ENCODE data around the gene LAPTM5.
"Not testable (repeated sequence)": the region's sequence is repeated elsewhere in the genome, so short reads cannot be mapped to it uniquely, and the experiment has no call there.

Gene LAPTM5

DNA sequence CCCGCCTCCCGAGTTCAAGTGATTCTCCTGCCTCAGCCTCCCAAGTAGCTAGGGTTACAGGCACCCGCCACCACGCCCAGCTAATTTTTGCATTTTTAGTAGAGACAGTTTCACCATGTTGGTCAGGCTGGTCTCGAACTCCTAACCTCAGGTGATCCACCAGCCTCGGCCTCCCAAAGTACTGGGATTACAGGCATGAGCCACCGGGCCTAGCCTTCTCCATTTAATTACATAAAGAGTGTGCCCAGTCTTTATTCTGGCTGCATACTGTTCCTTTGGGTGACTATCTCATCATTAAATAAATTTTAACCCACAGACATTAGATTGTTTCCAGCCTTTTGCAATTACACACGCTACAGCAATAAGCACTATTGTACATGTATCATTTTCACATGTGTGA lies 9.4 kb upstream of the LAPTM5 start:
- H3K27ac ChIP-seq (ENCODE audit: low read length); H3K4me1 ChIP-seq (ENCODE audit: control insufficient read depth in 1 of 2, insufficient read depth in 2 of 2, low read length in 2 of 2); H3K36me3 ChIP-seq (ENCODE audit: control insufficient read depth in 1 of 2, insufficient read depth in 2 of 2, low read length in 2 of 2); H3K27me3 ChIP-seq (ENCODE audit: low read depth, low read length); H3K9me3 ChIP-seq (ENCODE audit: control insufficient read depth in 1 of 2, low read length in 2 of 2); H3K4me3 ChIP-seq (ENCODE audit: low read depth in 1 of 2, low read length in 2 of 2): not testable (repeated sequence)

DNA sequence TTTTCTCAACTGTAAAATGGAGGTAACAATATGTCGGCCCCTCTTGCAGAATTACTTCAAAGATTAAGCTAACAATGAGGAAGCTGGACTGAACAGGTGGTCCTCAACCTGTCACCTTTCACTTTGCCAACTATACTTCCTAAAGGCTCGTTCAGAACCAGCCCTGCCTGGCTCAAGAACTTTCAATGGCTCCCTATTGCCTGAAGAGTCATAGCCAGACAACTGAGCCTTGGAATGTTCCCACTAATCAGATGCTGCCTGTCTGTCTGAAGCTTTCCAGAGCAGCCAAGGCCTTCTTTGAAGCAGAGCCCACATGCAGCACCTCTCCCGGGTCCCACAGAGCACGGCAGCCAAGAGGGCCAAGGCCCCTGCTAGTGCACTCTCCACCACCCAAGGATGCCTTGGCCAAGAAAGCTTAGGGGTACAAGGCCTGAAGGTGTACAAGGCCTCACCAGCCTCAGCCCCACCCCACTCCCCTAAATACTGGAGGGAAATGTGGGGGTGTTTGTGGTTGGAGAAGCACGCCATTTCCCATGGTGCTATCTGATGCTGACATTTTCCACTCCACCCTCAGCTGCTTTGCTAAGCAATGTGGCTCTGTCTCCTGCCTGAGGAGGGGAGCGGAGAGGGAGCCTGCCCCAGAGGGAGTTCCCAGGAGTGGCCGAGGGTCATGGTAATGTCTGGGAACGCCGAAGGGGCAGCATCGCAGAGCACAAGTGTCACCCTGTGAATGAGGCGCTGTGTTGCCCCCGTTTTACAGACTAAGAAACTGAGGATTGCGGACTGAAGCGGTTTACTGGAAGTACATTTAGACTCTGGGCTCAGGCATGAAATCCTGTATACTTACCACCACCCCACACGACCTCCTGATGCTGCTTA lies 8.2 kb upstream of the LAPTM5 start:
- peaks cover 0 to 8% of the 10 kb centered on the region in 2 donors for H3K4me1 ChIP-seq (ENCODE audit: control insufficient read depth in 1 of 2, insufficient read depth in 2 of 2, low read length in 2 of 2)
- H3K27me3 ChIP-seq (ENCODE audit: low read depth, low read length): no peaks in the 10 kb centered on the region
- H3K9me3 ChIP-seq (ENCODE audit: control insufficient read depth in 1 of 2, low read length in 2 of 2): no peaks in the 10 kb centered on the region
- H3K27ac ChIP-seq (ENCODE audit: low read length): no peak overlapping the region
- no peaks in the 10 kb centered on the region for H3K36me3 ChIP-seq (ENCODE audit: control insufficient read depth in 1 of 2, insufficient read depth in 2 of 2, low read length in 2 of 2)
- no peak overlapping the region for H3K4me3 ChIP-seq (ENCODE audit: low read depth in 1 of 2, low read length in 2 of 2)

DNA sequence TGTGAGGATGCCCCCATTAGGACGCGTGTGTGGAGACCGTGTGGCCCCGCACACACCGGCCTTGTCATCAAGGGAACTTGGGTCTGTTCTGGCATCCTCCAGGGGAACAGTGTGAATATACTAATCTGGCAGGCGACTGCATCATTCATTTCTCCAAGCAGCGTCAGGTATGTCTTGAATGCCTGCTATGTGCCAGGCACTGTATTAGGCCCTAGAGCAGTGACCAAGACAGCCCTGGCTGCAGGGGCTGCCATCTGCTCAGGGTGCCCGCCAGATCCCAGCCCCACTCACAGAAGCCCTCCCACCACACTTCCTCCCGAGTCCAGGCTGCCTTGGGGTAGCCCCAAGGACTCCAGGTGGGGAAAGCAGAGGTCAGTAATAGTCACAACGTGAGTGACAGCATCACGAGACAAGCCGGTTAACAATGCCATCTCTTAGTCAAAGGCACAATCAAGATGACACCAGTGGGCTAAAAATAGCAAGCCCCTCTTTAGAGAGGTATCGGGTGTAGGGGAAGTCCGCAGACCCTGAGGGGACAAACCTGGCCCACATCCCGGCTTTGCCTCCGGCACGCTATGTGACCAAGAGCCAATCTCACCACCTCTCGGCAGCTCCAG lies 7.5 kb upstream of the LAPTM5 start:
- Histone ChIP-seq H3K4me1 (ENCODE audit: control insufficient read depth in 1 of 2, insufficient read depth in 2 of 2, low read length in 2 of 2) (peaks cover 0 to 8% of the 10 kb centered on the region in 2 donors), H3K27me3 (ENCODE audit: low read depth, low read length) (no peaks in the 10 kb centered on the region), H3K4me3 (ENCODE audit: low read depth in 1 of 2, low read length in 2 of 2) (no peak overlapping the region), H3K27ac (ENCODE audit: low read length) (no peak overlapping the region), H3K9me3 (ENCODE audit: control insufficient read depth in 1 of 2, low read length in 2 of 2) (no peaks in the 10 kb centered on the region), H3K36me3 (ENCODE audit: control insufficient read depth in 1 of 2, insufficient read depth in 2 of 2, low read length in 2 of 2) (no peaks in the 10 kb centered on the region)

DNA sequence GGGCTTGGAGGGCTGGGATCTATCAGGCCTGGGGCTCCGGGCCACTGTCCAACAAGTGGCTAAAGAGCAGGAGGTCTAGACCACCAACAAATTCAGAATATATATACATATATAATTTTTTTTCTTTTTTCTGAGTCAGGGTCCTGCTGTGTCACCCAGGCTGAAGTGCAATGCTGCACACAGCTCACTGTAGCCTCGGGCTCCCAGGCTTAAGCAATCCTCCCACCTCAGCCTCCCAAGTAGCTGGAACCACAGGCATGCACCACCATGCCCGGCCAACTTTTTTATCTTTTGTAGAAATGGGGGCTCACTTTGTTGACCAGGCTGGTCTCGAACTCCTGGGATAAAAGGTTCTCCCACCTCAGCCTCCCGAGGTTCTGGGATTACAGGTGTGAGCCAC lies 6.8 kb upstream of the LAPTM5 start:
- Histone ChIP-seq H3K4me1 (ENCODE audit: control insufficient read depth in 1 of 2, insufficient read depth in 2 of 2, low read length in 2 of 2) (peaks cover 0 to 8% of the 10 kb centered on the region in 2 donors), H3K36me3 (ENCODE audit: control insufficient read depth in 1 of 2, insufficient read depth in 2 of 2, low read length in 2 of 2) (no peaks in the 10 kb centered on the region), H3K27ac (ENCODE audit: low read length) (no peak overlapping the region), H3K27me3 (ENCODE audit: low read depth, low read length) (no peaks in the 10 kb centered on the region), H3K4me3 (ENCODE audit: low read depth in 1 of 2, low read length in 2 of 2) (no peak overlapping the region), H3K9me3 (ENCODE audit: control insufficient read depth in 1 of 2, low read length in 2 of 2) (no peaks in the 10 kb centered on the region)

DNA sequence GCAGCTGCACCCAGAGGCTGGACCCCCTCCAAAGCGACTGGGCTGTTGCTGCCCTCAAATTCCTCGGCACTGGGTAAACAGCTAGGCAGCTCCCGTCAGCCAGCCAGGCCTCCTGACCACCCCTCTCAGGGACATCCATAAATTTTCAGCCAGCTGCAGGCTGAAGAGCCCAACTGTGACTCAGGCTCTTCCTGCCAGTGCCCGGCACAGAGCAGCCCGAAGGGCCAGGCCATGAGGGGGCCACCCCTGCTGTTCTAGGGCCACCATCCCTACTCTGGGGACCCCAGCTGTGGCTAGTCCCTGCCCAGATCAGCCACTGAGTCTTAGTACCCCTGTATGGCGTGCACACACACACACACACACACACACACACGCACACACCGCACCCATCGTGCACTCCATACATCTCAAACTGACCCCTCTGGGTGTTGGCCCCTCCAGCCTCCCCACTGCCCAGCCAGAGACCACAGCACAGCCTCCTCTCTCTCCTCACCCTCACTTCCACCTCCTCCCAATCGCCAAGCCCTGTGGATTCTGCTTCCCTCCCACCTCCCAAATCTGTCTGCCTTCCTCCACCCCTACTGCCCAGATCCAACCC lies 6.2 kb upstream of the LAPTM5 start:
- Histone ChIP-seq H3K27ac (ENCODE audit: low read length) (no peak overlapping the region), H3K27me3 (ENCODE audit: low read depth, low read length) (no peaks in the 10 kb centered on the region), H3K4me1 (ENCODE audit: control insufficient read depth in 1 of 2, insufficient read depth in 2 of 2, low read length in 2 of 2) (peaks cover 0 to 8% of the 10 kb centered on the region in 2 donors), H3K4me3 (ENCODE audit: low read depth in 1 of 2, low read length in 2 of 2) (no peak overlapping the region), H3K9me3 (ENCODE audit: control insufficient read depth in 1 of 2, low read length in 2 of 2) (no peaks in the 10 kb centered on the region), H3K36me3 (ENCODE audit: control insufficient read depth in 1 of 2, insufficient read depth in 2 of 2, low read length in 2 of 2) (no peaks in the 10 kb centered on the region)

DNA sequence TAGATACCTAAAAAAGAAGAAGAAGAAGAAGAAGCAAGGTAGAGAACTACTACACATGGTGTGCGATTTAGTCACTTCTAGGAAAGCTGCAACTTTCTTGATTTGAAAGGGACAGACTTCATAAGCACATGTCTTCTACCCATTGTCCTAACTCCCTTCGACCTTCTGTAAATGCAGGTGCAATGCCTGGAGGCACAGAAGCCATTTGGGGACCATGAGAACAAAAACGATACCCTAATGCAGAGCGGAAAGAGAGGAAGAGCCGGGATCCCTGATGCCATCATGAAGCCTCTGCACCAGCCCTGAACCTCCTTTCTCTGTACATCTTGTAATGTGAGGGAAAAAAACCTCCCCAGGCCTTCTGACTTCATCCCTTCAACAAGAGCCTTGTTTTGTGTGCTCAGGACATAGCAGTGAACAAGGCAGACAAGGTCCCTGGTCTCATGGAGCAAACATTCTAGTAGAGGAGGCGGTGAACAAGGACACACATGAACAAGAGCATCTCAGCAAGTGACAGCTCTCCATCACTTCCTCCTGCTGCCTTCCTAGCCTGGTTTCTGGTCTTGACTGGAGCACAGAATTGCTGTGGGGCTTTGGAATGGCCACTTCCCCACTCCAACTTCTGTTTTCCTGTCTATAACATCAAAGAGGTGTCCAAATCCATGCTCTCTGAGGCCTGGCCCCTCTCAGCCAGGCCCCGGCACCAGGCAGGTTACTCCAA lies 5.5 kb upstream of the LAPTM5 start:
- Histone ChIP-seq H3K36me3 (ENCODE audit: control insufficient read depth in 1 of 2, insufficient read depth in 2 of 2, low read length in 2 of 2) (no peaks in the 10 kb centered on the region), H3K9me3 (ENCODE audit: control insufficient read depth in 1 of 2, low read length in 2 of 2) (no peaks in the 10 kb centered on the region), H3K4me3 (ENCODE audit: low read depth in 1 of 2, low read length in 2 of 2) (no peak overlapping the region), H3K27me3 (ENCODE audit: low read depth, low read length) (no peaks in the 10 kb centered on the region), H3K27ac (ENCODE audit: low read length) (no peak overlapping the region), H3K4me1 (ENCODE audit: control insufficient read depth in 1 of 2, insufficient read depth in 2 of 2, low read length in 2 of 2) (peaks cover 0 to 8% of the 10 kb centered on the region in 2 donors)

DNA sequence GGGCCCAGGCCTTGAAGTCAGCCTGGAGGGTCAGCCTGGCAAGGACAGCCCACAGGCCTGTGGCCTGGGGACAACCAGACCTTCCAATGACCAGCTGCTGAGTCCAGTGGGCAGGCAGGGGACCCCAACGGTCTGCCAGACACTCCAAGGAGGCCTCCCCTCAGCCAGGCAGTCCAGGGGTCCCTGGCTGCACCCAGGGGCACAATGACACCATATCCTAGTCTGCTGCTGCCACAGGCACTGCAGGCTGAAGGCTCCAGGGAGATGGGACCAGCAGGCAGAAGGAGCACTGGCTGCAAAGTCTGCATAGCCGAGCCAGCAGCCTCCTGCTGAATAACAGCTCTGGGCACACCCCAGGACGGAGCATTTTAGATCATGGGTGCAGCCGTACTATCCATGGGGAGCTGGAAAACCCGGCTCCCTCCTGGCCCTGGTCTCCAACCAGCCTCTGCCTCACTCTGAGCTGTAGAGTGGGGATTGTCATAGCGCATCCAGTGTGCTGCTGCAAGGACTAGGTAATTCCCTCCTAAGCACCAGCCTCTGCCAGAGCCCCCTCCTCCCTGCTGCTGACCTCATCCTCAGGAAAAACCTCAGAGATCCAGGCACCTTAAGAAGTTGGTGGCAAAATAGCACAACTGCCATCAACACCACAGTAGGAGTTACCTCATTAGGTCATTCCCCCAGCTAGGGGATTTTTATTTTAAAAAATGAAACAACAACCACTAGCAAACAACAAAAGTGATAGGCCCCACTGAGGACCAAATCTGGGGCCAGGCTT lies 4.8 kb upstream of the LAPTM5 start:
- H3K27me3 ChIP-seq (ENCODE audit: low read depth, low read length): no peaks in the 10 kb centered on the region
- no peaks in the 10 kb centered on the region for H3K36me3 ChIP-seq (ENCODE audit: control insufficient read depth in 1 of 2, insufficient read depth in 2 of 2, low read length in 2 of 2)
- H3K27ac ChIP-seq (ENCODE audit: low read length): no peak overlapping the region
- H3K9me3 ChIP-seq (ENCODE audit: control insufficient read depth in 1 of 2, low read length in 2 of 2): no peaks in the 10 kb centered on the region
- H3K4me1 ChIP-seq (ENCODE audit: control insufficient read depth in 1 of 2, insufficient read depth in 2 of 2, low read length in 2 of 2): peaks cover 0 to 8% of the 10 kb centered on the region in 2 donors
- no peak overlapping the region for H3K4me3 ChIP-seq (ENCODE audit: low read depth in 1 of 2, low read length in 2 of 2)

DNA sequence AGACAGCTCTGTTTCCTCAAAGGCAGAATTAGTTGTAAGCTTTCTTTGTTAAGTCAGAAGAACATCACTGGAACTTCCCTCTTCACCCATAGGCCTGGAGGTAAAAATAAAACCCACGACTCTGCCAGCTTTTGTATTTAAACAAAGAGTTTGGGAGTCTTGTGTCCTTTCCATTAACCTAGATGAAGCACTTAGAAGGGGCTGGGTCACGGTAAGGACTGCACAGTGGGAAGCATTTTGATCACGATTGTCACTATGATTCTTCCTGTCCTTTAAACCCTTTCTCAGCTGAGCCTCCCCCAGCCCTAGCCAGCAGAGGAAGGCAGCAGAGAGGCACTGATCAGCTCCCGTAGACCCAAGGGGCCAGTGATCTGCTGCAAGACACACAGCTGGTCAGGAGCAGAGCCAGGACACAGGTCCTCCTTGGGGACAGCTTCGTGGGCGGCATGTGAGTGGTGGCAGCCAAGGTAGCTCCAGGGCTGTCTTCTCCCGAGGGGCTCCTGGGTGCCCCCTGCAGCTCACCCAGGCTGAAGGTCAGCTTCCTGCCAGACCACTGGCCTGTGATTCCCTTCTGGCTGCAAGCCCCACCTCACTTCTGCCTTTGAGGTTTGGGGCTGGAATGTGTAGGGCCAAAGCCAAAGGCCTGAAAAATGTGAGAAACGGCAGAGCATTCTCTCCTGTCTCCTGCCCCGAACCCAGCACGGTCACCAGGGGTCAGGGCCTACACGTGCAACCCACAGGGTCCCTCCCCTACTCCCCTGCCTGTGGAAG lies 4.0 kb upstream of the LAPTM5 start:
- no peaks in the 10 kb centered on the region for H3K9me3 ChIP-seq (ENCODE audit: control insufficient read depth in 1 of 2, low read length in 2 of 2)
- H3K4me3 ChIP-seq (ENCODE audit: low read depth in 1 of 2, low read length in 2 of 2): no peak overlapping the region
- H3K27ac ChIP-seq (ENCODE audit: low read length): no peak overlapping the region
- H3K27me3 ChIP-seq (ENCODE audit: low read depth, low read length): no peaks in the 10 kb centered on the region
- peaks cover 0 to 8% of the 10 kb centered on the region in 2 donors for H3K4me1 ChIP-seq (ENCODE audit: control insufficient read depth in 1 of 2, insufficient read depth in 2 of 2, low read length in 2 of 2)
- H3K36me3 ChIP-seq (ENCODE audit: control insufficient read depth in 1 of 2, insufficient read depth in 2 of 2, low read length in 2 of 2): no peaks in the 10 kb centered on the region

DNA sequence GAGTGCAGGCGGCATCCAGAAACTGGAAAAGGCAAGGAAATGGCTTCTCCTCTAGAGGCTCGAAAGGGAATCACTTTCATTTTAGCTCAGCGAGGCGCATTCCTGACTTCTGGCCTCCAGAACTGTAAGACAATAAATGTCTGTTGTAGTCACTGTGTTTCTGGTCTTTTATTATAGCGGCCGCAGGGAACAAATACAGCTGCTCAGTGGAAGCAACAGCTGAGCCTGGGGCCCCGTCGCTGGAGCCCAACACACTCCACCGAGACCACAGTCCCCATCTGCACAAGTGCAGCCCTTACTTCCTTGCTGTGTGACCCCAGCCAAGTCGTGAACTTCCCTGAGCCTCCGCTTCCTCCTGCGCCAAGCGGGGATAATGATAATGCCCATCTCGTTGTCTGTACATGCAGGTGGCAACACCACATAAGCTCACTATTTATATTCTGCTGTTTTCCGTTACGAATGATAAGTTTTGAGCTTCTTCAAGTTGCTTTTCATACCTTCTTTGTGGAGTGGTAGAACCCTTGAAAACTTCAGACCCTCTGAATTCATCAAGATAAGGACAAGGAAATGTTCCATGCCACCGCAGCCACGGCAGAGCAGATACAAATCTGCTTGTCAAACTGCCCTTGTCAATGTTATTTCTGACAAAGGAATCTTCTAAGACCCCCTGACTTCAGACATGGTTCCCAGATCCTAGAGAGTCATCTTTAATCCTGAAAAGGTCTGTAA lies 3.2 kb upstream of the LAPTM5 start:
- Histone ChIP-seq H3K36me3 (ENCODE audit: control insufficient read depth in 1 of 2, insufficient read depth in 2 of 2, low read length in 2 of 2) (no peaks in the 10 kb centered on the region), H3K27ac (ENCODE audit: low read length) (no peak overlapping the region)

More for the DNA sequence above, 3.2 kb upstream of the LAPTM5 start:
- Histone ChIP-seq H3K27me3 (ENCODE audit: low read depth, low read length) (no peaks in the 10 kb centered on the region), H3K4me1 (ENCODE audit: control insufficient read depth in 1 of 2, insufficient read depth in 2 of 2, low read length in 2 of 2) (peaks cover 0 to 8% of the 10 kb centered on the region in 2 donors), H3K4me3 (ENCODE audit: low read depth in 1 of 2, low read length in 2 of 2) (no peak overlapping the region), H3K9me3 (ENCODE audit: control insufficient read depth in 1 of 2, low read length in 2 of 2) (no peaks in the 10 kb centered on the region)
